MG63 (cell line): Measurements from ENCODE around the gene RUFY3. TPM values are rescaled to one million over a fixed set of nuclear protein-coding genes. Genes with fewer than 3 reads are reported as not detected.
A peak's percentile ranks its signal among the peaks of the same experiment; 100 is the strongest.
"Not testable (repeated sequence)": the region's sequence is repeated elsewhere in the genome, so short reads cannot be mapped to it uniquely, and the experiment has no call there.

Experiments used
- DNase-seq: peaks from one replicate; pipeline ENCODE4 v3.0.0-alpha.2; 2020
- H3K27me3 ChIP-seq: fragments of 250-450 bp; sonication (Bioruptor Pico); 2 replicates; pipeline ENCODE4 v1.5.1; 2020; ENCODE audit warnings: mild to moderate bottlenecking, moderate library complexity
- H3K36me3 ChIP-seq: fragments of 250-450 bp; sonication (Bioruptor Pico); 2 replicates; pipeline ENCODE4 v1.5.1; 2020; ENCODE audit warnings: mild to moderate bottlenecking, moderate library complexity
- H3K4me3 ChIP-seq: fragments of 250-450 bp; sonication (Bioruptor Pico); 2 replicates; pipeline ENCODE4 v1.5.1; 2020; ENCODE audit warnings: mild to moderate bottlenecking, moderate library complexity
- H3K9me3 ChIP-seq: fragments of 250-450 bp; sonication (Bioruptor Pico); 2 replicates; pipeline ENCODE4 v1.5.1; 2020; ENCODE audit warnings: mild to moderate bottlenecking, moderate library complexity
- total RNA-seq: library from RNA; depleted of rRNA; stranded (reverse); fragments of >200 nt; shearing (Covaris generic); gene quantifications from 2 replicates; pipeline ENCODE4 v1.2.3, GENCODE V29; 2014; ENCODE audit warnings: low replicate concordance; rRNA removed

The RUFY3 gene, protein sequence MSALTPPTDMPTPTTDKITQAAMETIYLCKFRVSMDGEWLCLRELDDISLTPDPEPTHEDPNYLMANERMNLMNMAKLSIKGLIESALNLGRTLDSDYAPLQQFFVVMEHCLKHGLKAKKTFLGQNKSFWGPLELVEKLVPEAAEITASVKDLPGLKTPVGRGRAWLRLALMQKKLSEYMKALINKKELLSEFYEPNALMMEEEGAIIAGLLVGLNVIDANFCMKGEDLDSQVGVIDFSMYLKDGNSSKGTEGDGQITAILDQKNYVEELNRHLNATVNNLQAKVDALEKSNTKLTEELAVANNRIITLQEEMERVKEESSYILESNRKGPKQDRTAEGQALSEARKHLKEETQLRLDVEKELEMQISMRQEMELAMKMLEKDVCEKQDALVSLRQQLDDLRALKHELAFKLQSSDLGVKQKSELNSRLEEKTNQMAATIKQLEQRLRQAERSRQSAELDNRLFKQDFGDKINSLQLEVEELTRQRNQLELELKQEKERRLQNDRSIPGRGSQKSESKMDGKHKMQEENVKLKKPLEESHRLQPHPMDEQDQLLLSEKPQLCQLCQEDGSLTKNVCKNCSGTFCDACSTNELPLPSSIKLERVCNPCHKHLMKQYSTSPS
- 7.8 and 38.6 TPM in 2 replicates for total RNA-seq

DNA sequence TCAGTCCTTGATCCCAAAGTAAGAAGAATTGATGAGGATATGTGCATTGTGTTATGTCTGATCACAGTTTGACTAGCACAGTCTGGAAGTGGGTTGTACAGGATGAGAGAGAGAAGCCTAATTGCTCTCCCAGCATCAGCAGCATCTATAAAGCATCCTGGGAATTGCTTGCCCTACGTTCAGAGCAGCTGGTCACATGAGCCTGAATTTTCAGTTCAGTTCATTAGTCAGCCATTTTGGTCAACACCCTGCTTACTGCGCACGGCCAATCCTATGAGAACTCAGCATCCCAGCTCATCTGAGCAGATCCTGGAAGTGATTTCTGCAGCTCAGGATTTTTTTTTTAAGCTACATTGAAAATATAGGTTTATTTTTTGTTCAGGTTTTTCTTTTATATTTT lies at the start of gene RUFY3:
Gene RUFY3 (plus strand): TSS at position 218 of the 400 bp plus-strand sequence. CDS start 610 bp downstream, outside the sequence.
- H3K9me3 ChIP-seq = no peaks in the 10 kb centered on the region
- H3K27me3 ChIP-seq = no peaks in the 10 kb centered on the region
- no peak for DNase-seq
- no peak within 1 kb of the TSS for H3K4me3 ChIP-seq
- H3K36me3 ChIP-seq = no peaks in the 10 kb centered on the region

DNA sequence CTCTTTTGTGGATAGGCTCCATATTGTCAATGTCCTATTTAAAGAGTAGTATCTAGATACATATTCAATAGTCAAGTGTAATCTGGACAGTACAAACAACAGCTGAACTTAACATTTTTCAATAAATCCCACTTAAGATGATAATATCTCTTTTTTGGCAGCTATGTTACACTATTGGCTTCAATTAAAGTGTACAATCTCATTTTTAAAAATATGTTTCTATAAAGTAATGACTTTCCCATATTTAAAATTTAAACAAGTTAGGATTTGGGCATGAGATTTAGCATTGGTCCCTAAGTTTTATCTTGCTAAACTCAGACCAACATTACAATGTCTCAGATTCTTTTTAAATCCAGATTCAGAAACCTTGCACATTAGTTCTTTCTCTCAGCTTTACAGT lies 47.6 kb upstream of the RUFY3 start:
- Histone ChIP-seq H3K9me3 (no peaks in the 10 kb centered on the region), H3K4me3 (no peak overlapping the region), H3K36me3 (no peaks in the 10 kb centered on the region), H3K27me3 (no peaks in the 10 kb centered on the region)
- no peak for DNase-seq

DNA sequence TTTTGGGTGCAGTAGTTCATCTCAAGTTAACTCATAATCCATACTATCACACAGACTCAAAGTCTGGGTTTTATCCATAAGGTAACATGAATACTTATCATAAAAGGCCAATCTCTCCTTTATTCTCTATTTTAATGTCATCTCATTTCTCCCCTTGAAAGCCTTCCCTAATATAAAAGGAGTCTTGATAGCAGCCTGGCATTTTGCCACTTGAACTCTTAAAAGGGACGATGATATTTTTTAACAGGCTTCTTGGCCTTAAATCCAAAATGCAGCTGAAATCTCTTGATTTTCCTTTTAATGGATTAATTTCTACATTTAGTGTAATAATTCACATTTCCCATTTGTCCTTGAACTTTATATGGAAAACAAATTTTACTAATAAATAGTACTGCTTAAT lies 47.0 kb upstream of the RUFY3 start:
- Histone ChIP-seq H3K4me3 (no peak overlapping the region), H3K27me3 (no peaks in the 10 kb centered on the region)
- no peak for DNase-seq

DNA sequence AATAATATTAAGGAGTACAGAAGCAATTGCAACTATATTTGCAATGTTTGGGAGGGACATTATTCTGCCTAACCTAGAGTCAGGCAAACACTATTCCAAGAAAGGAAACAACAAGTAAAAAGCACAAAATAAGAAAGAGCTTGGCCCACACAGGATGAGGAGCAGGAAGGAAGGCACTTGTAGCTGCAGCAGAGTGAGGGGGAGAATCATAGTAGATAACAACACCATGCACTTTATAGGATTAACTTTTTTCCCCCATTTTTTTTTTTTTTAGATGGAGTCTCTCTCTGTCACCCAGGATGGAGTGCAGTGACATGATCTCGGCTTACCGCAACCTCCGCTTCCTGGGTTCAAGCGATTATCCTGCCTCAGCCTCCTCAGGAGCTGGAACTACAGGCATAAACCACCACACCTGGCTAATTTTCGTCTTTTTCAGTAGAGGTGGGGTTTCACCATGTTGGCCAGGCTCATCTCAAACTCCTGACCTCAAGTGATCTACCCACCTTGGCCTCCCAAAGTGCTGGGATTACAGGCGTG lies 45.1 kb upstream of the RUFY3 start:
- no peaks in the 10 kb centered on the region for H3K9me3 ChIP-seq
- H3K4me3 ChIP-seq = no peak overlapping the region
- H3K27me3 ChIP-seq = no peaks in the 10 kb centered on the region
- no peaks in the 10 kb centered on the region for H3K36me3 ChIP-seq
- DNase-seq = no peak

More for the DNA sequence above, 47.0 kb upstream of the RUFY3 start:
- Histone ChIP-seq H3K36me3 (no peaks in the 10 kb centered on the region), H3K9me3 (no peaks in the 10 kb centered on the region)

DNA sequence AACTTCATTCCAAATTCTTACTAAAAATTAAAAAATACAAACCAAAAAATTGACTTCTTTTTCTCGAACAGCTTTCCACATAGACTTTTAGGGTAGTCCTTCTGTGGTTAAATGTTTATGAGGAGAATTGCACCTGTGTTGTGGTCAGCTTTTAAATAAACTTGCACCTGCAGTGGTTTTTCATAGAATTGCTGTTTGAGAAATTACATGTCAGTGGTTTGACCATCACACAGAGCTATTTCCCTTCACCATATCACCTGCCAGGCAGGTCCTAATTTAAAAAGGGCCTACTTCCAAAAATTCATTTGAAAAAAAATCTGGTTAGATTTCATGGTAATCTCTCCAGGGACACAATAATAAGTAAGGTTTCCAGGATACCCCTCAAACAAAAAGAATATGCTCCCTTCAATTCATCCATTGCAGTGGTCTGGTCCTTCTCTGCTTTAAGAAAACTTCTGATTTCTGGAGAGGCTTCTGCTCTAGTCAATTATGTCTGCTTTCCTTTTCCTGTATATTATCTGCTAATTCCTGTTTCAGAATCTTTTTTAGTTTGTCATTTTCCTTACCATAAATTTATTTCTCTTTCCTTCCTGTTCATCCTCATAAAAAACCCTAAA lies 43.3 kb upstream of the RUFY3 start:
- Histone ChIP-seq H3K27me3 (no peaks in the 10 kb centered on the region), H3K4me3 (no peak overlapping the region), H3K36me3 (no peaks in the 10 kb centered on the region), H3K9me3 (no peaks in the 10 kb centered on the region)
- DNase-seq = no peak

DNA sequence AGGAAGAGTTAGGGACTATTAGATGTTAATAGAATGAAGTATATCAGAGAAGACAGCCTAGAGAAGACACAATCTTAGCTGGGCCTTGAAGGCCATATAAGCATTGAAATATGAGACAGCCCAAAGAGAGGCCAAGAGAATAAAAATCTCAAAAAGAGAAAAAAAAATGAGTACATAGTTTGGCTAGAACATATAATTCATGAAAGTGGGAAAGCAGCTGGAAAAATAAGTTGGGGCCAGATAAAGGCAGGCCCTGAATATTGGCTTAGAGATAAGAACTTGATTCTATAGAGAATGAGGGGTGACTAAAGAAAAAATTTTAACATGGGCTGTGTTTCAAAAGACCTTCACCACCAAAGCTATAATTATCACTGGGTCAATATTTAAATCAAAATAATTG lies 40.8 kb upstream of the RUFY3 start:
- no peaks in the 10 kb centered on the region for H3K9me3 ChIP-seq
- no peaks in the 10 kb centered on the region for H3K36me3 ChIP-seq
- no peak overlapping the region for H3K4me3 ChIP-seq
- H3K27me3 ChIP-seq = no peaks in the 10 kb centered on the region
- DNase-seq = no peak

DNA sequence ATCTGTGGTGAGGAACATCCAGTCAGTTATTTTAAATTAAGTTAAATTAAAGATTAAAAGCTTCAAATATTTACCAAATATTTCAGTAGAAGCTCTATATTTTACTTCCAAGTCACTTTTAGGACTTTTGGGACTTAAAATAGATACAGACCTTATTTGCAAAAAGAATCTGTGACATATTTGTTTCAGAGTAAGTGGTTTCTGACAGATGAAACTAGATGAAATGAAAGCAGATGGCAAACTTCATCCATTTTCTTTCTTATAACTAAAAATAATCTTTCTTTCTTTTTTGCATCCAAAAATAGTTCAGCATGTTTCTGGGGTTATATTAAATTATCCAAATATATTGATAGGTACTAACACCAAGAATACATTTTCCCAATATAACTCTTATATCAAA lies 40.1 kb upstream of the RUFY3 start:
- no peak overlapping the region for H3K4me3 ChIP-seq
- H3K9me3 ChIP-seq = no peaks in the 10 kb centered on the region
- no peak for DNase-seq
- H3K27me3 ChIP-seq = no peaks in the 10 kb centered on the region
- H3K36me3 ChIP-seq = no peaks in the 10 kb centered on the region

DNA sequence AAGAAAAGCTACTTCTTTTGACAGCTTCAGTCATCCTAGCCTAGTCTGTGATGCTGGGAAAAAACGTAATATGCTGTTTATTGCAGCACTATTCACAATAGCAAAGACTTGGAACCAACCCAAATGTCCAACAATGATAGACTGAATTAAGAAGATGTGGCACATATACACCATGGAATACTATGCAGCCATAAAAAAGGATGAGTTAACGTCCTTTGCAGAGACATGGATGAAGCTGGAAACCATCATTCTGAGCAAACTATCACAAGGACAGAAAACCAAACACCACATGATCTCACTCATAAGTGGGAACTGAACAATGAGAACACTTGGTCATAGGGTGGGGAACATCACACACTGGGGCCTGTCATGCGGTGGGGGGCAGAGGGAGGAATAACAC lies 39.6 kb upstream of the RUFY3 start:
- H3K27me3 ChIP-seq, H3K4me3 ChIP-seq, H3K9me3 ChIP-seq, H3K36me3 ChIP-seq, DNase-seq: not testable (repeated sequence)

DNA sequence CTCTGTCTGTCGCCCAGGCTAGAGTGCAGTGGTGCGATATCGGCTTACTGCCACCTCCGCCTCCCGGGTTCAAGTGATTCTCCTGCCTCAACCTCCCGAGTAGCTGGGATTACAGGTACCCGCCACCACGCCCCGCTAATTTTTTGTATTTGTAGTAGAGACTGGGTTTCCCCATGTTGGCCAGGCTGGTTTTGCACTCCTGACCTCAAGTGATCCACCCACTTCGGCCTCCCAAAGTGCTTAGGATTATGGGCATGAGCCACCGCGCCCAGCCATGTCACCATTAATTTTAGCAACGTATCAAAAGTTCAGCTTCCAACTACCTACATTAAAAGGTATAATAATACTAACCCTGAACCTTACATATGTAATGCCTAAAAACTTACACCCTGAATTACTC lies 34.4 kb upstream of the RUFY3 start:
- Histone ChIP-seq H3K4me3 (peak overlapping the region; percentile 92), H3K9me3 (no peaks in the 10 kb centered on the region), H3K27me3 (no peaks in the 10 kb centered on the region), H3K36me3 (peaks cover 9% of the 10 kb centered on the region)
- peak; percentile 1 for DNase-seq

DNA sequence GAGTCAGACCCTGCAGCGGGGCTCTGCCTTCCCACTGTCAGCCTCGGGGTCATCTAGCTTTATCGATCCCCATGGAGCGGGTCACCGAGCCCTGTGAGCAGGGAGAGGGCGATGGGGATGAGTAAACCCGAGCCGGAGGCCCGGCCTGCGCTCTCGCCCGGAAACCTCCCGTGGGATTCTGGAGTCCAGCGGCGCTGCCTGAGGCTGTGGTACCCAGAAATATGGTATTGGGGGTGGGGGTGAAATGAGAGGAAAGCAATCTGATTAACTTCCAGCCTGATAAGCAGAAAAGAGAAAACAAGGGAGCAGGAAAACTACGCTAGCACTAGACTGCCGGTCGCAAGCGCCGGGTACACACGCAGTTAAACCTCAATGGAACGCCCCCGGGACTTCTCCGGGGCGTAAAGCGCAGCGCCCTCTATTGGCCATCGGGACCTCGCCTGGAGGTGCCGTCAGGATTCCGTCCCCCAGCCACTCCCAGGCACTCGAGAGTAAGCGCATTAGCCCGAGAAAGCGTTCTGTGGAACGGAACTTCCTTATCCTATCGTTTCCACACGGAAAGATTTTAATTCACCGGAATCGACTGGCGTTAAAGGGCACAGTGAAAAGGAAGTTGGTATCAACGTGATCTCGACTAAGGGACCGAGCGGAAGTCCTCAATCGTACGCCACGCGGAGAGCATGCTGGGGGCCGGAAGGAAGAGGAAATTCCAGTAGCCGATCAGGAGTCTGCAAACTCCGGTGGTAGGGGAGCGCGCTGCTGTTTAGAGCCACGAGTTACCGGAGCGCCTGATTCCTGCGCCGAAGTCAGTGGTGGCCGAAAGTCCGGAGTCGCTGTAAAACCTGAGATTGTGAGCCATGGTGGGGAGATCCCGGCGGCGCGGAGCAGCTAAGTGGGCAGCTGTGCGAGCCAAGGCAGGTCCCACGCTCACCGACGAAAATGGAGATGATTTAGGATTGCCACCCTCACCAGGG lies 33.7 kb upstream of the RUFY3 start, which contains the start of gene UTP3:
Gene UTP3 (plus strand): TSS at position 712 of the 974 bp plus-strand sequence. CDS start 146 bp downstream, at position 858.
- peak; percentile 90 for DNase-seq
- peaks cover 16% of the 10 kb centered on the region for H3K36me3 ChIP-seq
- H3K4me3 ChIP-seq = peak within 1 kb of the TSS; percentile 92
- no peaks in the 10 kb centered on the region for H3K27me3 ChIP-seq
- H3K9me3 ChIP-seq = no peaks in the 10 kb centered on the region

DNA sequence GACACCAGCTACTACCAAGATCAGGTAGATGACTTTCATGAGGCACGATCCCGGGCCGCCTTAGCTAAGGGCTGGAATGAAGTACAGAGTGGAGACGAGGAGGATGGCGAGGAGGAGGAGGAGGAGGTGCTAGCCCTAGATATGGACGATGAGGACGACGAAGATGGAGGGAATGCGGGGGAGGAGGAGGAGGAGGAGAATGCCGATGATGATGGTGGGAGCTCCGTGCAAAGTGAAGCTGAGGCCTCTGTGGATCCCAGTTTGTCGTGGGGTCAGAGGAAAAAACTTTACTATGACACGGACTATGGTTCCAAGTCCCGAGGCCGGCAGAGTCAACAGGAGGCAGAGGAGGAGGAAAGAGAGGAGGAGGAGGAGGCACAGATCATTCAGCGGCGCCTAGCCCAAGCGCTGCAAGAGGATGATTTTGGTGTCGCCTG lies 33.0 kb upstream of the RUFY3 start:
- Histone ChIP-seq H3K36me3 (peaks cover 17% of the 10 kb centered on the region), H3K4me3 (peak overlapping the region; percentile 92), H3K9me3 (no peaks in the 10 kb centered on the region), H3K27me3 (no peaks in the 10 kb centered on the region)
- no peak for DNase-seq

DNA sequence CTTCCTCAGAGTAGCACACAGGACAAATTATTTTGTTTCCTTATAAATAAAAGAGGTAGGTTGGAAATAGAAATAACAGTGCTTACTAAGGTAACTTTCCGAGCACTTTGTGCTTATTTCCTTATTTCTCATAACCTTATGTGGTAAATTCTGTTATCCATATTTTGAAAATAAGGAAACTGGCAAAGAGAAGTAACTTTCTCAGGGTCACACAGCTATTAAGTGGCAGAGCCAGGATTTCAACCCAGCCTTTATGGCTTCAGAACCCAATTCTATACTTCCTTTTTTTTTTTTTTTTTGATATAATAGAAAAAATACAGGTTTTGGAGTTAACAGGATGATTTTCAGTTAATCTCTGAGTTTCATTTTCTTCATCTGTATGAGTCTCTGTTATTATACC lies 30.1 kb upstream of the RUFY3 start:
- no peak for DNase-seq
- Histone ChIP-seq H3K9me3 (no peaks in the 10 kb centered on the region), H3K36me3 (peaks cover 17% of the 10 kb centered on the region), H3K27me3 (no peaks in the 10 kb centered on the region), H3K4me3 (no peak overlapping the region)

DNA sequence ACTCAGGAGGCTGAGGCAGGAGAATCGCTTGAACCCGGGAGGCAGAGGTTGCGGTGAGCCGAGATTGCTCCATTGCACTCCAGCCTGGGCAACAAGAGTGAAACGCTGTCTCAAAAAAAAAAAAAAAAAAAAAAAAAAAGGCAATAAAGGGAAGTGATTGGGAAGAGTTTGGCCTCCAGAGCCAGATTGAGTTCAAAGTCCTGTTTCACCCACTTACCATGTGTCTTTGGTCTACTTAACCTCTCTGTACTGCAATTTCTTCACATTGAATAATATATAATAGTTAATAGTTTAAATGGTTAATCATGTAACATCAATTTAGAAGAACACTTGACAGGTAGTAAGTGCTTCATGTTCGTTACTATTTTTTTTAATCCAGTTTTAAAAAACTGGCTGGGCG lies 27.1 kb upstream of the RUFY3 start:
- DNase-seq = not testable (repeated sequence)

DNA sequence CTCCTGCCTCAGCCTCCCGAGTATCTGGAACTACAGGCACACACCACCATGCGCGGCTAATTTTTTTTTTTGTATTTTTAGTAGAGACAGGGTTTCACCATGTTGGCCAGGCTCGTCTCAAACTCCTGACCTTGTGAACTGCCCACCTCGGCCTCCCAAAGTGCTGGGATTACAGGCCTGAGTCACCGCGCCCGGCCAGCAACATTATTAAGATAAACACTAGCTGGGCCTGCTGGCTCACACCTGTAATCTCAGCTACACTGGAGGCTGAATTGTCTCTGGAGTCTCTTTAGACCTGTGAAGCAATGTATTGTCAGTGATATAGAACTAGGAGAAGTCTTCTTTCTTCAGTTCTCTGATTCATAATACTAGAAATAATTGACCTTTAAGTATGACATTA lies 23.3 kb upstream of the RUFY3 start:
- not testable (repeated sequence) for H3K27me3 ChIP-seq, DNase-seq, H3K9me3 ChIP-seq, H3K4me3 ChIP-seq, H3K36me3 ChIP-seq

More for the DNA sequence above, 27.1 kb upstream of the RUFY3 start:
- H3K4me3 ChIP-seq, H3K27me3 ChIP-seq, H3K9me3 ChIP-seq: not testable (repeated sequence)
- peaks cover 17% of the 10 kb centered on the region for H3K36me3 ChIP-seq

DNA sequence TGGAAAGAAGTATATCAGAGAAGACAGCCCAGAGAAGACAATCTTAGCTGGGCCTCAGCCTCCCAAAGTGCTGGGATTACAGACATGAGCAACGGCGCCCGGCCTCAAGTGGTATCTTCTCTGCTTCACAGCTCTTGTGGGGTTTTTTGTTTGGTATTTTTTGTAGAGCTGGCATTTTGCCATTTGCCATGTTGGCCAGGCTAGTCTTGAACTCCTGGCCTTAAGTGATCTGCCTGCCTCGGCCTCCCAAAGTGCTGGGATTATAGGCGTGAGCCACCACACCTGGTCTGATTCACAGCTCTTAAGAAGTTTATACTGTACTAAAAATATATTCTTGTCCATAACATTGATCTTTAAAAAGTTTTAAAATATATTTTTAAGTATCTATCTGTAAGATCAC lies 21.1 kb upstream of the RUFY3 start:
- no peaks in the 10 kb centered on the region for H3K27me3 ChIP-seq
- H3K9me3 ChIP-seq = no peaks in the 10 kb centered on the region
- no peaks in the 10 kb centered on the region for H3K36me3 ChIP-seq
- no peak for DNase-seq
- H3K4me3 ChIP-seq = no peak overlapping the region

DNA sequence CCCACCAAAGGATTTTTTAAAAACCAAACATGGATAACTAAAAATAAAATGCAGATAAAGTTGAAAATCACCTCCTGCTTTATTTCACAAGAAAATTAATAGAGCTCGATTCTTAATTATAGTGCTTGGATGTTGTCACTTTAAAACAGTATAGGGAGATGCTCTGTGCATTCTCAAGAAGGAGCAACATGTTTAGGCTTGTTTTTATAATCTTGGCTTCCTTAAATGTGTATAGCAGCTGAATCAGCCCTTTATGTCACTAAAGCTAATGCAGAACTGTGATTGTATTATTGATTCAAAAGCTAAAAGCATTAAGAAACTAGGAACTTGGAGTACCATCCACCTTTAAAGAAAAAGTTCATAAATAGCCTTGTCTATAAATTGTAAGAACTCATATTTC lies 20.5 kb upstream of the RUFY3 start:
- no peaks in the 10 kb centered on the region for H3K9me3 ChIP-seq
- no peak for DNase-seq
- no peaks in the 10 kb centered on the region for H3K36me3 ChIP-seq
- no peak overlapping the region for H3K4me3 ChIP-seq
- H3K27me3 ChIP-seq = no peaks in the 10 kb centered on the region
